ENCODE measurements around the gene PGAP1. TPM values are rescaled to one million over a fixed set of nuclear protein-coding genes. Genes with fewer than 3 reads are reported as not detected.
A peak's percentile ranks its signal among the peaks of the same experiment; 100 is the strongest.

The PGAP1 gene, protein sequence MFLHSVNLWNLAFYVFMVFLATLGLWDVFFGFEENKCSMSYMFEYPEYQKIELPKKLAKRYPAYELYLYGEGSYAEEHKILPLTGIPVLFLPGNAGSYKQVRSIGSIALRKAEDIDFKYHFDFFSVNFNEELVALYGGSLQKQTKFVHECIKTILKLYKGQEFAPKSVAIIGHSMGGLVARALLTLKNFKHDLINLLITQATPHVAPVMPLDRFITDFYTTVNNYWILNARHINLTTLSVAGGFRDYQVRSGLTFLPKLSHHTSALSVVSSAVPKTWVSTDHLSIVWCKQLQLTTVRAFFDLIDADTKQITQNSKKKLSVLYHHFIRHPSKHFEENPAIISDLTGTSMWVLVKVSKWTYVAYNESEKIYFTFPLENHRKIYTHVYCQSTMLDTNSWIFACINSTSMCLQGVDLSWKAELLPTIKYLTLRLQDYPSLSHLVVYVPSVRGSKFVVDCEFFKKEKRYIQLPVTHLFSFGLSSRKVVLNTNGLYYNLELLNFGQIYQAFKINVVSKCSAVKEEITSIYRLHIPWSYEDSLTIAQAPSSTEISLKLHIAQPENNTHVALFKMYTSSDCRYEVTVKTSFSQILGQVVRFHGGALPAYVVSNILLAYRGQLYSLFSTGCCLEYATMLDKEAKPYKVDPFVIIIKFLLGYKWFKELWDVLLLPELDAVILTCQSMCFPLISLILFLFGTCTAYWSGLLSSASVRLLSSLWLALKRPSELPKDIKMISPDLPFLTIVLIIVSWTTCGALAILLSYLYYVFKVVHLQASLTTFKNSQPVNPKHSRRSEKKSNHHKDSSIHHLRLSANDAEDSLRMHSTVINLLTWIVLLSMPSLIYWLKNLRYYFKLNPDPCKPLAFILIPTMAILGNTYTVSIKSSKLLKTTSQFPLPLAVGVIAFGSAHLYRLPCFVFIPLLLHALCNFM
- 1 to 10 TPM; 1.7 to 2.2 TPM for polyA plus RNA-seq

- WGBS, 2 donors, result 1% methylated on average over 62 of the region's 62 CpGs
- H3K27ac ChIP-seq (ENCODE audit: low read depth in 2 of 2, low read length in 1 of 2), result peak within 1 kb of the TSS; percentile 81 to 89
- peak within 1 kb of the TSS; percentile 76 to 78 for H3K4me3 ChIP-seq (ENCODE audit: low read depth in 1 of 2, low read length in 2 of 2)
These were observed at the start of gene PGAP1 for GRCh38 chr2:196926562-196927375. Gene PGAP1, minus strand, starts transcription at chr2:196926707. Its CDS starts 91 bp downstream, at chr2:196926616.

DNA sequence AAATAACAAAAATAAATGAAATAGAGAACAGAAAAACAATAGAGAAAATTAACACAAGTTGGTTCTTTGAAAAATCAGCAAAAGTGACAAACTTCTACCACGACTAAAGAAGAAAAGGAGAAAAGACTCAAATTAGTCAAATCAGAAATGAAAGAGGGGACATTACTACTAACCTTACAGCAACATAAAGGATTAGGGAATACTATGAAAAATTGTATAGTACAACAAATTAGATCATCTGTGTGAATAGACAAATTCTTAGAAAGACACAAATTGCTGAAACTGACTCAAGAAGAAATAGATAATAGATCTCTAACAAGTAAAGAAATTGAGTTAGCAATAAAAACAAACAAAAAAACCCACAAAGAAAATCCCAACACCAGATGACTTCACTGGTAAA lies 48.5 kb upstream of the PGAP1 start:
- Histone ChIP-seq H3K36me3 (ENCODE audit: control insufficient read depth in 2 of 2, insufficient read depth in 2 of 2, low read length in 1 of 2) (no peaks in the 10 kb centered on the region), H3K9me3 (ENCODE audit: control insufficient read depth in 2 of 2, insufficient read depth in 1 of 2, low read depth in 1 of 2, low read length in 1 of 2) (no peaks in the 10 kb centered on the region), H3K4me1 (ENCODE audit: control insufficient read depth in 2 of 2, insufficient read depth in 2 of 2, low read length in 1 of 2) (no peaks in the 10 kb centered on the region), H3K27me3 (ENCODE audit: control insufficient read depth in 1 of 2, insufficient read depth in 2 of 2, low read length in 2 of 2) (no peaks in the 10 kb centered on the region), H3K4me3 (ENCODE audit: low read depth in 1 of 2, low read length in 2 of 2) (no peak overlapping the region), H3K27ac (ENCODE audit: low read depth in 2 of 2, low read length in 1 of 2) (no peak overlapping the region)
- 75 to 83% methylated on average over 1 of the region's 1 CpG for WGBS, 2 donors

More at GRCh38 chr2:196926562-196927375, at the start of gene PGAP1:
- no peaks in the 10 kb centered on the region for H3K36me3 ChIP-seq (ENCODE audit: control insufficient read depth in 2 of 2, insufficient read depth in 2 of 2, low read length in 1 of 2)
- H3K9me3 ChIP-seq (ENCODE audit: control insufficient read depth in 2 of 2, insufficient read depth in 1 of 2, low read depth in 1 of 2, low read length in 1 of 2), result no peaks in the 10 kb centered on the region
- no peaks in the 10 kb centered on the region for H3K27me3 ChIP-seq (ENCODE audit: control insufficient read depth in 1 of 2, insufficient read depth in 2 of 2, low read length in 2 of 2)
- H3K4me1 ChIP-seq (ENCODE audit: control insufficient read depth in 2 of 2, insufficient read depth in 2 of 2, low read length in 1 of 2), result no peaks in the 10 kb centered on the region

DNA sequence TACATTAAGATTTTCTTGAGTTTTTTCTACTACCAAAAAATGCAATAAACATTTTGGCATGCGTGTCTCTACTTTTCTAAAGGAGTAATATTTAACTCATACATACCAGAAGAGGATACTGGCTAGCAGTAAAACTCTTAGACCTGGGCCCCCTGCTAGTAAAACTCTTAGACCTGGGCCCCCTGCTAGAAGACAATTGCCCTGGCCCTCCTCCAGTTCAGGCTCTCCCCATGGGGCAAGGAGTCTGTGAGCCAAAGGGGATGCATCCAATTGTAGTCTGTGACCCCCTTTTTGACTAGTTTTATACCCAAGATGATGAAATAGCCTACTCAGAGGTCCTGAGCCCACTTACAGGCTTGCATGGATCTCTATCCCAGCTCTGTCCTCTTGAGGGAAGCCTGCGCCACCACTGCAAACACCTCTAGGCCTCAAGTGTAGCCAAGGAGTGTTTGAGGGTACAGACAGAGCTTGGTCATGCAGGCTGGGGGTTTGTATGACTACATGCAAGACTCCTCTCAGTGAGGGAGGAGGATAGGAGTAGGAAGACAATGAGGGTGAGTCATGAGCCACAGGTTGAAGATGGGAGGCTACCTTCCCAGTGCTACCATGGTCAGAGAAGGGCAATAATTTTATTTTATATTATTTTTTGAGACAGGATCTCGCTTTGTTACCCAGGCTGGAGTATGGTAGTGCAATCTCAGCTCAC lies 45.2 kb upstream of the PGAP1 start:
- Histone ChIP-seq H3K27me3 (ENCODE audit: control insufficient read depth in 1 of 2, insufficient read depth in 2 of 2, low read length in 2 of 2) (no peaks in the 10 kb centered on the region), H3K36me3 (ENCODE audit: control insufficient read depth in 2 of 2, insufficient read depth in 2 of 2, low read length in 1 of 2) (no peaks in the 10 kb centered on the region), H3K9me3 (ENCODE audit: control insufficient read depth in 2 of 2, insufficient read depth in 1 of 2, low read depth in 1 of 2, low read length in 1 of 2) (no peaks in the 10 kb centered on the region), H3K27ac (ENCODE audit: low read depth in 2 of 2, low read length in 1 of 2) (no peak overlapping the region), H3K4me1 (ENCODE audit: control insufficient read depth in 2 of 2, insufficient read depth in 2 of 2, low read length in 1 of 2) (peaks cover 0 to 2% of the 10 kb centered on the region in 2 donors), H3K4me3 (ENCODE audit: low read depth in 1 of 2, low read length in 2 of 2) (no peak overlapping the region)
- 70 to 74% methylated on average over 3 of the region's 3 CpGs for WGBS, 2 donors

DNA sequence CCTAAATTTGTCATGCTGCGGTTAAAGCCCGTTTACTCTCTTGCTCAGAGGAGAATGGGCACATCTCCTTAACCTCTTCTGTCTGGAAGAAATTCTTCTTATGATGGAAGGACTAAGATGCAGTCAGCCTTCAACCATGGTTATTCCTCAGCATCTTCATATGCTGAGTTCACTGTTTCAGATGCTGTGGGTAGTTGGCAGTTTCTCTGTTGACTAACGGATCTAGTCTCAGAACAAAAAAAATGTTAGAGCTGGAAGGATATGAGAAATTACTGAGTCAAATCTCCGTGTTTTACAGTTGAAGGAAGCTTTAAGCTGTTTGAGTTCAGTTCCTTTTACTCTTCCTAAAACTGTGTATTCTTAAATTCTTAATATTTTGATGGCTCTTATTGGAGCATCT lies 43.6 kb upstream of the PGAP1 start:
- Histone ChIP-seq H3K27ac (ENCODE audit: low read depth in 2 of 2, low read length in 1 of 2) (no peak overlapping the region), H3K9me3 (ENCODE audit: control insufficient read depth in 2 of 2, insufficient read depth in 1 of 2, low read depth in 1 of 2, low read length in 1 of 2) (no peaks in the 10 kb centered on the region), H3K4me1 (ENCODE audit: control insufficient read depth in 2 of 2, insufficient read depth in 2 of 2, low read length in 1 of 2) (peaks cover 0 to 2% of the 10 kb centered on the region in 2 donors), H3K36me3 (ENCODE audit: control insufficient read depth in 2 of 2, insufficient read depth in 2 of 2, low read length in 1 of 2) (no peaks in the 10 kb centered on the region), H3K4me3 (ENCODE audit: low read depth in 1 of 2, low read length in 2 of 2) (no peak overlapping the region), H3K27me3 (ENCODE audit: control insufficient read depth in 1 of 2, insufficient read depth in 2 of 2, low read length in 2 of 2) (no peaks in the 10 kb centered on the region)
- WGBS, 2 donors, result 65% methylated on average over 4 of the region's 4 CpGs

DNA sequence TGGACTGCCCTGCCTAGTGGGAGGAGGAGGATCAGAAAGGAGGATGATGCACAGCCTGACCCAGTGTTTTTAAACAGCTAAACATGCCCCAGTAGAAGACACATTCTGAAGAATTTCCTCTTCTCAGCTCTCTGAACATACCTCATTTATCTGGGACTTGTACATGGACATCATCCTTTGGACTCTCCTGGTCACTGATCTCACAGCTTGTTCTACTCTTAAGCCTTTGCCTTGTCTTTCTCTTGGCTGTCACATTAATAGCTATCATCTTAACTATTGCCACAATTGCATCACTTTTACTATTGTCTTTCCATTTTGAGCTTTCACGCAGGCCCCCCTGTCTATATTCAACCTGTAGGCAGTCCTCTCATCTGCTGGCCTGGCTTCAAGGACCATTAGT lies 42.0 kb upstream of the PGAP1 start:
- 93 to 94% methylated on average over 1 of the region's 1 CpG for WGBS, 2 donors
- H3K36me3 ChIP-seq (ENCODE audit: control insufficient read depth in 2 of 2, insufficient read depth in 2 of 2, low read length in 1 of 2), result no peaks in the 10 kb centered on the region
- H3K4me1 ChIP-seq (ENCODE audit: control insufficient read depth in 2 of 2, insufficient read depth in 2 of 2, low read length in 1 of 2), result peaks cover 0 to 2% of the 10 kb centered on the region in 2 donors
- H3K4me3 ChIP-seq (ENCODE audit: low read depth in 1 of 2, low read length in 2 of 2), result no peak overlapping the region
- H3K27ac ChIP-seq (ENCODE audit: low read depth in 2 of 2, low read length in 1 of 2), result no peak overlapping the region
- H3K27me3 ChIP-seq (ENCODE audit: control insufficient read depth in 1 of 2, insufficient read depth in 2 of 2, low read length in 2 of 2), result no peaks in the 10 kb centered on the region
- H3K9me3 ChIP-seq (ENCODE audit: control insufficient read depth in 2 of 2, insufficient read depth in 1 of 2, low read depth in 1 of 2, low read length in 1 of 2), result no peaks in the 10 kb centered on the region

DNA sequence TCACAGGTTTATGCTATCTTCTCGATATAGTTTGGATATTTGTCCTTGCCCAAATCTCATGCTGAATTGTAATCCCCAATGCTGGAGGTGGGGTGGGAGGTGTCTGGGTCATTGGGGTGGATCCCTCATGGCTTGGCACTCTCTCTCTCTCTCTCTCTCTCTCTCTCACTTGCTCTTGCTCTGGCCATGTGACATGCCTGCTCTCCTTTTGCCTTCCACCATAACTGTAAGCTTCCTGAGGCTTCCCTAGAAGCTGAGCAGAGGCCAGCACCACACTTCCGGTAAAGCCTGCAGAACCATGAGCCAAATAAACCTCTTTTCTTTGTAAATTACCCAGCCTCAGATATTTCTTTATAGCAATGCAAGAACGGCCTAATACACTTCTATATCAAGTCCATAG lies 41.3 kb upstream of the PGAP1 start:
- no peaks in the 10 kb centered on the region for H3K9me3 ChIP-seq (ENCODE audit: control insufficient read depth in 2 of 2, insufficient read depth in 1 of 2, low read depth in 1 of 2, low read length in 1 of 2)
- H3K4me3 ChIP-seq (ENCODE audit: low read depth in 1 of 2, low read length in 2 of 2), result no peak overlapping the region
- WGBS, 2 donors, result 82 to 92% methylated on average over 3 of the region's 3 CpGs
- no peaks in the 10 kb centered on the region for H3K36me3 ChIP-seq (ENCODE audit: control insufficient read depth in 2 of 2, insufficient read depth in 2 of 2, low read length in 1 of 2)
- peaks cover 0 to 2% of the 10 kb centered on the region in 2 donors for H3K4me1 ChIP-seq (ENCODE audit: control insufficient read depth in 2 of 2, insufficient read depth in 2 of 2, low read length in 1 of 2)
- no peak overlapping the region for H3K27ac ChIP-seq (ENCODE audit: low read depth in 2 of 2, low read length in 1 of 2)
- no peaks in the 10 kb centered on the region for H3K27me3 ChIP-seq (ENCODE audit: control insufficient read depth in 1 of 2, insufficient read depth in 2 of 2, low read length in 2 of 2)

GRCh38 chr2:196967116-196967515 lies 40.6 kb upstream of the PGAP1 start:
- H3K4me3 ChIP-seq (ENCODE audit: low read depth in 1 of 2, low read length in 2 of 2), result no peak overlapping the region
- H3K9me3 ChIP-seq (ENCODE audit: control insufficient read depth in 2 of 2, insufficient read depth in 1 of 2, low read depth in 1 of 2, low read length in 1 of 2), result no peaks in the 10 kb centered on the region
- H3K27me3 ChIP-seq (ENCODE audit: control insufficient read depth in 1 of 2, insufficient read depth in 2 of 2, low read length in 2 of 2), result no peaks in the 10 kb centered on the region
- WGBS, 2 donors, result 23 to 37% methylated on average over 7 of the region's 7 CpGs
- peaks cover 0 to 2% of the 10 kb centered on the region in 2 donors for H3K4me1 ChIP-seq (ENCODE audit: control insufficient read depth in 2 of 2, insufficient read depth in 2 of 2, low read length in 1 of 2)
- H3K36me3 ChIP-seq (ENCODE audit: control insufficient read depth in 2 of 2, insufficient read depth in 2 of 2, low read length in 1 of 2), result no peaks in the 10 kb centered on the region
- no peak overlapping the region for H3K27ac ChIP-seq (ENCODE audit: low read depth in 2 of 2, low read length in 1 of 2)

DNA sequence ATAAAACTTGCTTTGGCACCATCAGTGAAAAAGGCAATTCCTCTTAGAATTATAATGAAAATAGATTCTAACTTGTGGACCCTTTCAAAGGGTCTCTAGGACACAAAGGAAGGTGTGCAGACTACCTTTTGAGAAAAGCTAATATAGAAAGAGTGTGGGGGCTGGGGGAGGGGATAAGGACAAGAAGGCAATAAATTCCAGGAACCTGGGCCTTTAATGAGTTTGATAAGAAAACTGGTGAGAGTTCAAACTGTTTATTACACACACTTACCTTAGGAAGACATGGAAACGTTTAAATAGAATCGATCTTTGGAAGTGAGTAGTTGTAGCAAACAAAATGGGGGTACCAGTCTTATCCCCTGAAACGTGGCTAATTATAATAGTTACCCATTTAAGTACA lies 39.6 kb upstream of the PGAP1 start:
- H3K27me3 ChIP-seq (ENCODE audit: control insufficient read depth in 1 of 2, insufficient read depth in 2 of 2, low read length in 2 of 2), result no peaks in the 10 kb centered on the region
- no peak overlapping the region for H3K4me3 ChIP-seq (ENCODE audit: low read depth in 1 of 2, low read length in 2 of 2)
- H3K9me3 ChIP-seq (ENCODE audit: control insufficient read depth in 2 of 2, insufficient read depth in 1 of 2, low read depth in 1 of 2, low read length in 1 of 2), result no peaks in the 10 kb centered on the region
- peaks cover 0 to 2% of the 10 kb centered on the region in 2 donors for H3K4me1 ChIP-seq (ENCODE audit: control insufficient read depth in 2 of 2, insufficient read depth in 2 of 2, low read length in 1 of 2)
- no peaks in the 10 kb centered on the region for H3K36me3 ChIP-seq (ENCODE audit: control insufficient read depth in 2 of 2, insufficient read depth in 2 of 2, low read length in 1 of 2)
- H3K27ac ChIP-seq (ENCODE audit: low read depth in 2 of 2, low read length in 1 of 2), result no peak overlapping the region
- 58 to 74% methylated on average over 3 of the region's 3 CpGs for WGBS, 2 donors
